ENCODE data around the gene AGAP2. TPM values are rescaled to one million over a fixed set of nuclear protein-coding genes. Genes with fewer than 3 reads are reported as not detected.

Gene AGAP2
- polyA plus RNA-seq, 3 donors: 0.20 to 3.4 (median 0.65) TPM

GRCh38 chr12:57756406-57757341 is 18.1 kb upstream of the AGAP2 start:
- TF ChIP-seq CTCF (IDR thresholded peaks at IDR 0.05): peak; percentile 85
- peaks cover 10% of the 10 kb centered on the region for H3K79me2 ChIP-seq (ENCODE audit: insufficient read depth, low read length)
- Mint-ChIP-seq H3K27me3 (ENCODE audit: low read depth in 3 of 3) (peaks cover 7 to 13% (median 7%) of the 10 kb centered on the region in 3 donors), H3K9me3 (peaks cover 0 to 7% (median 0%) of the 10 kb centered on the region in 7 donors), H3K4me3 (peak overlapping the region; percentile 85 to 89), H3K27ac (peak overlapping the region in 6 of 7 donors; percentile 44 to 83 (median 70)), H3K36me3 (peaks cover 5 to 15% of the 10 kb centered on the region in 2 donors), H3K4me1 (peaks cover 35% of the 10 kb centered on the region)
- peaks cover 32 to 37% of the 10 kb centered on the region in 2 donors for H3K4me1 ChIP-seq (ENCODE audit: control insufficient read depth in 1 of 2, insufficient read depth in 2 of 2, low read length in 2 of 2)
- DNase-seq: peak in 2 of 3 donors; percentile 58 to 63
- intact Hi-C loops (cut with micrococcal nuclease): loop anchor here in 1 of 2 donors (10.0 kb wide), 1 partner anchor 212 kb away; the partner anchor contains the start of gene DCTN2
- H3K36me3 ChIP-seq (replicated peaks in 1 of 2; ENCODE audit: control insufficient read depth in 1 of 2, insufficient read depth in 2 of 2, low read length in 2 of 2): peaks cover 6 to 14% of the 10 kb centered on the region in 2 donors
- H3K9ac ChIP-seq (ENCODE audit: insufficient read depth, low read length, poor library complexity, severe bottlenecking): no peak overlapping the region
- H3K27ac ChIP-seq (ENCODE audit: low read depth in 1 of 2, low read length in 2 of 2): peak overlapping the region; percentile 35
- no peaks in the 10 kb centered on the region for H4K20me1 ChIP-seq (ENCODE audit: insufficient read depth, low read length)
- H3K9me3 ChIP-seq (replicated peaks in 1 of 2; ENCODE audit: control insufficient read depth in 1 of 2, insufficient read depth in 1 of 2, low read length in 2 of 2): no peaks in the 10 kb centered on the region
- peak overlapping the region; percentile 63 to 85 (median 82) for H3K4me3 ChIP-seq (replicated peaks in 1 of 3; ENCODE audit: low read depth in 2 of 3, low read length in 3 of 3)
- H3K4me2 ChIP-seq (replicated peaks; ENCODE audit: extremely low read depth, low read length, poor library complexity, severe bottlenecking): peak overlapping the region; percentile 94
- peaks cover 0 to 7% of the 10 kb centered on the region in 2 donors for H3K27me3 ChIP-seq (ENCODE audit: control insufficient read depth in 2 of 2, insufficient read depth in 2 of 2, low read length in 2 of 2)
- 39% methylated on average over 5 of the region's 22 CpGs for WGBS (ENCODE audit: insufficient coverage)
- peak overlapping the region; percentile 77 for H2AFZ ChIP-seq (ENCODE audit: insufficient read depth, low read depth, low read length, poor library complexity, severe bottlenecking)

All from CD14-positive monocyte (primary cell).